Measurements from ENCODE around the gene LIN28A. TPM values are rescaled to one million over a fixed set of nuclear protein-coding genes. Genes with fewer than 3 reads are reported as not detected.

LIN28A gene
- polyA plus RNA-seq, 5 donors = 0.06 to 0.10 (median 0.08) TPM

GRCh38 chr1:26387447-26387846 lies 23.2 kb upstream of the LIN28A start:
- no peak for DNase-seq

GRCh38 chr1:26388791-26389445 lies 21.7 kb upstream of the LIN28A start:
- no peak for DNase-seq

- DNase-seq = no peak
Observed at GRCh38 chr1:26389604-26390247, 20.9 kb upstream of the LIN28A start.

- DNase-seq = no peak
Observed at GRCh38 chr1:26391450-26391849, 19.2 kb upstream of the LIN28A start.

- DNase-seq = no peak
Observed at GRCh38 chr1:26395754-26396153, 14.9 kb upstream of the LIN28A start.

GRCh38 chr1:26399034-26399433 lies 11.6 kb upstream of the LIN28A start:
- DNase-seq = no peak

GRCh38 chr1:26401891-26402290 lies 8.7 kb upstream of the LIN28A start:
- DNase-seq = no peak

GRCh38 chr1:26403656-26404055 lies 7.0 kb upstream of the LIN28A start:
- no peak for DNase-seq

- DNase-seq = no peak
Observed at GRCh38 chr1:26404641-26405040, 6.0 kb upstream of the LIN28A start.

GRCh38 chr1:26405281-26405915 lies 5.2 kb upstream of the LIN28A start:
- no peak for DNase-seq

GRCh38 chr1:26408604-26409003 lies 2.0 kb upstream of the LIN28A start:
- peak; percentile 74 to 78 for DNase-seq

GRCh38 chr1:26409191-26409807 lies 1.3 kb upstream of the LIN28A start:
- DNase-seq = no peak

- no peak for DNase-seq
Observed at GRCh38 chr1:26411624-26412074, 1.0 kb downstream of the LIN28A start.

GRCh38 chr1:26412180-26412840 lies 1.7 kb downstream of the LIN28A start:
- no peak for DNase-seq

- no peak for DNase-seq
Observed at GRCh38 chr1:26413031-26413430, 2.4 kb downstream of the LIN28A start.

GRCh38 chr1:26417111-26417759 lies 6.6 kb downstream of the LIN28A start:
- peak; percentile 15 to 41 for DNase-seq

GRCh38 chr1:26418865-26419349 lies 8.3 kb downstream of the LIN28A start:
- DNase-seq = no peak

GRCh38 chr1:26419494-26419893 lies 8.9 kb downstream of the LIN28A start:
- DNase-seq = no peak

- peak; percentile 12 to 13 for DNase-seq
Observed at GRCh38 chr1:26429721-26430120, 19.1 kb downstream of the LIN28A start.

- peak; percentile 98 to 99 for DNase-seq
Observed at GRCh38 chr1:26431979-26432695, 21.5 kb downstream of the LIN28A start, which contains the start of gene DHDDS. Gene DHDDS, plus strand, starts transcription at chr1:26432321. Its CDS starts 625 bp downstream, at chr1:26432946.

GRCh38 chr1:26432793-26433192 lies 22.2 kb downstream of the LIN28A start:
- DNase-seq = no peak
